Muscle layer of colon (tissue), 2 donors: ENCODE measurements around the gene C22orf23.
"Not testable (repeated sequence)": the region's sequence is repeated elsewhere in the genome, so short reads cannot be mapped to it uniquely, and the experiment has no call there.

Experiments used
- H3K27ac ChIP-seq: one replicate; pipeline ENCODE4 v1.7.0; 2013; ENCODE audit warnings: low read depth, mild to moderate bottlenecking, low read length, moderate library complexity
- H3K27me3 ChIP-seq, 2 donors: one replicate each; pipeline ENCODE4 v1.7.0; 2013; ENCODE audit warnings: low read length in 2 of 2, mild to moderate bottlenecking in 2 of 2; ENCODE audit not compliant: insufficient read depth in 2 of 2, control insufficient read depth in 1 of 2
- H3K36me3 ChIP-seq: one replicate; pipeline ENCODE4 v1.7.0; 2013; ENCODE audit warnings: mild to moderate bottlenecking, low read length; ENCODE audit not compliant: insufficient read depth
- H3K4me1 ChIP-seq: one replicate; pipeline ENCODE4 v1.7.0; 2013; ENCODE audit warnings: mild to moderate bottlenecking, low read length; ENCODE audit not compliant: insufficient read depth
- H3K4me3 ChIP-seq, 2 donors: one replicate each; pipeline ENCODE4 v1.7.0; 2013; ENCODE audit warnings: low read length in 2 of 2, low read depth in 1 of 2, mild to moderate bottlenecking in 1 of 2, moderate library complexity in 1 of 2
- H3K9ac ChIP-seq: one replicate; pipeline ENCODE4 v1.7.0; 2013; ENCODE audit warnings: low read length
- H3K9me3 ChIP-seq: one replicate; pipeline ENCODE4 v1.7.0; 2013; ENCODE audit warnings: mild to moderate bottlenecking, low read length
- donor health status: abdominal sarcoma.
- donor health status: Adenocarcinoma of cecum.

C22orf23 gene

GRCh38 chr22:37979782-37980181, 26.4 kb upstream of the C22orf23 start:
- Histone ChIP-seq H3K4me3 (no peak overlapping the region), H3K9ac (no peak overlapping the region), H3K27me3 (no peaks in the 10 kb centered on the region), H3K36me3 (peaks cover 7% of the 10 kb centered on the region), H3K9me3 (no peaks in the 10 kb centered on the region), H3K27ac (no peak overlapping the region), H3K4me1 (no peaks in the 10 kb centered on the region)

GRCh38 chr22:37976547-37976946, 23.1 kb upstream of the C22orf23 start:
- H3K9ac ChIP-seq: no peak overlapping the region
- H3K36me3 ChIP-seq: peaks cover 7% of the 10 kb centered on the region
- no peaks in the 10 kb centered on the region for H3K9me3 ChIP-seq
- no peak overlapping the region for H3K27ac ChIP-seq
- no peak overlapping the region for H3K4me3 ChIP-seq
- no peaks in the 10 kb centered on the region for H3K27me3 ChIP-seq
- no peaks in the 10 kb centered on the region for H3K4me1 ChIP-seq

- H3K27me3 ChIP-seq, H3K36me3 ChIP-seq, H3K27ac ChIP-seq, H3K9ac ChIP-seq, H3K4me3 ChIP-seq, H3K9me3 ChIP-seq, H3K4me1 ChIP-seq: not testable (repeated sequence)
These were observed 22.6 kb upstream of the C22orf23 start for GRCh38 chr22:37976022-37976421.

GRCh38 chr22:37975153-37975552, 21.8 kb upstream of the C22orf23 start:
- Histone ChIP-seq H3K9me3 (no peaks in the 10 kb centered on the region), H3K4me1 (no peaks in the 10 kb centered on the region), H3K27ac (no peak overlapping the region), H3K4me3 (no peak overlapping the region), H3K9ac (no peak overlapping the region), H3K36me3 (peaks cover 7% of the 10 kb centered on the region), H3K27me3 (no peaks in the 10 kb centered on the region)

- no peak overlapping the region for H3K9ac ChIP-seq
- H3K27ac ChIP-seq: no peak overlapping the region
These were observed 20.1 kb upstream of the C22orf23 start for GRCh38 chr22:37973271-37974170.

GRCh38 chr22:37972527-37972926, 19.1 kb upstream of the C22orf23 start:
- Histone ChIP-seq H3K4me1 (no peaks in the 10 kb centered on the region), H3K9me3 (no peaks in the 10 kb centered on the region), H3K27me3 (no peaks in the 10 kb centered on the region), H3K4me3 (no peak overlapping the region), H3K36me3 (peaks cover 14% of the 10 kb centered on the region), H3K27ac (no peak overlapping the region), H3K9ac (no peak overlapping the region)

More at GRCh38 chr22:37973271-37974170, 20.1 kb upstream of the C22orf23 start:
- Histone ChIP-seq H3K9me3 (no peaks in the 10 kb centered on the region), H3K27me3 (no peaks in the 10 kb centered on the region), H3K4me1 (no peaks in the 10 kb centered on the region), H3K4me3 (no peak overlapping the region), H3K36me3 (peaks cover 7% of the 10 kb centered on the region)

GRCh38 chr22:37971475-37972434, 18.4 kb upstream of the C22orf23 start:
- Histone ChIP-seq H3K27ac (no peak overlapping the region), H3K4me1 (no peaks in the 10 kb centered on the region), H3K4me3 (no peak overlapping the region), H3K9me3 (no peaks in the 10 kb centered on the region), H3K36me3 (peaks cover 21% of the 10 kb centered on the region), H3K27me3 (no peaks in the 10 kb centered on the region), H3K9ac (no peak overlapping the region)

DNA sequence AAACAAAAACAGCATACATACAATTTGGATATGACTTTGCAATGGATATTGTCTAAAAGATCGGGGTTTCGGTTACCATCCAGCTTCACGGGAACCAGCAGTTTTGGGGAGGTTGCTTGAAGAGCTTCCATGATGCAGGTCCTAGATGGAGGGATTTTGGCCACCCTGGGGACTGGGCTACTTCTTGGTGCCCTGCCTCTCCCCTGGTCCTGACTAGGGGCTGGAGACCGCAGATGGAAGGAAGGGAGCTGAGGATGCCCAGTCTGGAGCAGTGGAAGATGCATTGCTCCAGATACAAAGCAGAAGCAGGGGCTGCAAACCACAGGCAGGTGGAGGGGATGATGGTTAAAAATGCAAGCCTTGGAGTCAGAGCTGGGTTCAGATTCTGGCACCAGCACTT, 17.5 kb upstream of the C22orf23 start:
- no peak overlapping the region for H3K9ac ChIP-seq
- H3K27ac ChIP-seq: no peak overlapping the region
- no peaks in the 10 kb centered on the region for H3K4me1 ChIP-seq
- H3K36me3 ChIP-seq: peaks cover 21% of the 10 kb centered on the region
- no peak overlapping the region for H3K4me3 ChIP-seq
- no peaks in the 10 kb centered on the region for H3K27me3 ChIP-seq
- H3K9me3 ChIP-seq: no peaks in the 10 kb centered on the region

DNA sequence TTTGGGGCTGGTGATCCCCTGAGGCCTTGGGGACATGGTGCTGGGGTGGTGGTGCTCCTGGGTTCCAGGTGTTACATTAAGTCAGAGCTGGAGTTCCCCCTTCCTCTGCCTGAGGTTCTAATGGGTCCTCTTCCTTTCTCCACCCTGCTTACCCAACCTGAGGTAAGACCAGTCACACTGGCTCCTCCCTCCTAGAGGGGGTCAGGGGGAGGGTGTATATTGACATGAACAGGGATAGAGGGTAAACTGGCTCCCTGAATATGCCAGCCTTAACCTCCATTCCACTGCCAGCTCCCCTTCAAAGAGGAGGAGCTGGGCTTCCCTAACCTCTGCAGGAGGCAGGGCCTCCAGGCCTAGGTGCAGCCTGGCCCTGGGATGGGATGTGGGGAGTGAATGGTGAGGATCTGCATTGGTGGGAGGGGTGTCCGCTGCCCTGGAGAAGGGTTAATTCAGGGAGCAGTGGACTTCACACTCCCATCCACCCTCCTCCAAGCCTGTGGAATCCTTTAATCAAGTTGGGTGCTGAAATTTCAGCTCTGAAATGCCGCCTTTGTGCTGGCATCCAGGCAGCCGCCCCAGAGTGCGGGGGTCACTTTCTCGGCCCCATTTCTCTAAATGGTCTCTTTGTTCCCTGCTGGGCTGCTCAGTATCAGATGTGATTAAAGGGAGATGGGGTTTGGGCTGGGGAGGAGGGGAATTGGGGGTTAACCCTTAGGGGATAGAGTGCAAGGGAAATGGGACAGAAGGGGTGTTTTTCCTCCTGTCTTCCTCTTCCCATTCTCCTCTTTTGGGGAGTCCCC, 15.3 kb upstream of the C22orf23 start:
- Histone ChIP-seq H3K4me3 (no peak overlapping the region), H3K27me3 (no peaks in the 10 kb centered on the region), H3K9me3 (no peaks in the 10 kb centered on the region), H3K9ac (no peak overlapping the region), H3K27ac (no peak overlapping the region), H3K36me3 (peaks cover 22% of the 10 kb centered on the region), H3K4me1 (peaks cover 8% of the 10 kb centered on the region)

- Histone ChIP-seq H3K9ac (no peak overlapping the region), H3K36me3 (peaks cover 22% of the 10 kb centered on the region), H3K4me3 (no peak overlapping the region), H3K9me3 (no peaks in the 10 kb centered on the region), H3K27ac (no peak overlapping the region), H3K4me1 (peaks cover 8% of the 10 kb centered on the region), H3K27me3 (no peaks in the 10 kb centered on the region)
These were observed 14.4 kb upstream of the C22orf23 start for GRCh38 chr22:37967637-37968451.
